ENCODE data around the gene PSMA3.

- TF ChIP-seq CTCF (conservative IDR thresholded peaks at IDR 0.05) = no peak
- no peak for TF ChIP-seq EZH2 (IDR thresholded peaks at IDR 0.05; ENCODE audit: low read depth)
Observed at GRCh38 chr14:58245562-58245961, 919 bp downstream of the PSMA3 start.

Measured in PC-9 (cell line).